VCaP (cell line): ENCODE measurements around the gene NINL.

Experiments
- H3K27ac ChIP-seq: fragments of 450-650 bp; 2 replicates; pipeline ENCODE4 v1.5.1; 2017
- TF ChIP-seq, protein P1 (sequence below): fragments of 450-650 bp; conservative IDR thresholded peaks from 2 replicates; pipeline ENCODE4 v1.5.1; 2017; ENCODE audit warnings: mild to moderate bottlenecking, moderate library complexity

The NINL gene

DNA sequence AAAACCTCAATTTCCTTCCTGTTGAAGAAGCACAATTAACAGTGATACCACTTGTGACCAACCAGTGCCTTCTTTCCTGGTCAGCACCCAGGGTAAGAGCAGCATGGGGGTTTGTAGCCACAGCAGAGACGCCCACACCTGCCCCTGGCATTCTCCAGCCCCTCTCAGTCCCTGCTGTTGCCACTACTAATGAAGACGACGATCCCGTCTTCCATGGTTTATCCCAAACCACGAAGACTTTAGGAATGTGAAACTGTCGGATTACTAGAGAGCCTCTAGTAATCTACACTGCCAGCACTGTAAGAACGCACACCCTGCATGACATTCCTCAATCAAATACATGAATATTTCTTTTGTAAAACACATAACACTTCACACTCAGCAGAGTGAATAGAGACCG is 117.9 kb downstream of the NINL start:
- no peak overlapping the region for H3K27ac ChIP-seq
- TF ChIP-seq, protein P1, sequence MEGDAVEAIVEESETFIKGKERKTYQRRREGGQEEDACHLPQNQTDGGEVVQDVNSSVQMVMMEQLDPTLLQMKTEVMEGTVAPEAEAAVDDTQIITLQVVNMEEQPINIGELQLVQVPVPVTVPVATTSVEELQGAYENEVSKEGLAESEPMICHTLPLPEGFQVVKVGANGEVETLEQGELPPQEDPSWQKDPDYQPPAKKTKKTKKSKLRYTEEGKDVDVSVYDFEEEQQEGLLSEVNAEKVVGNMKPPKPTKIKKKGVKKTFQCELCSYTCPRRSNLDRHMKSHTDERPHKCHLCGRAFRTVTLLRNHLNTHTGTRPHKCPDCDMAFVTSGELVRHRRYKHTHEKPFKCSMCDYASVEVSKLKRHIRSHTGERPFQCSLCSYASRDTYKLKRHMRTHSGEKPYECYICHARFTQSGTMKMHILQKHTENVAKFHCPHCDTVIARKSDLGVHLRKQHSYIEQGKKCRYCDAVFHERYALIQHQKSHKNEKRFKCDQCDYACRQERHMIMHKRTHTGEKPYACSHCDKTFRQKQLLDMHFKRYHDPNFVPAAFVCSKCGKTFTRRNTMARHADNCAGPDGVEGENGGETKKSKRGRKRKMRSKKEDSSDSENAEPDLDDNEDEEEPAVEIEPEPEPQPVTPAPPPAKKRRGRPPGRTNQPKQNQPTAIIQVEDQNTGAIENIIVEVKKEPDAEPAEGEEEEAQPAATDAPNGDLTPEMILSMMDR = no peak

DNA sequence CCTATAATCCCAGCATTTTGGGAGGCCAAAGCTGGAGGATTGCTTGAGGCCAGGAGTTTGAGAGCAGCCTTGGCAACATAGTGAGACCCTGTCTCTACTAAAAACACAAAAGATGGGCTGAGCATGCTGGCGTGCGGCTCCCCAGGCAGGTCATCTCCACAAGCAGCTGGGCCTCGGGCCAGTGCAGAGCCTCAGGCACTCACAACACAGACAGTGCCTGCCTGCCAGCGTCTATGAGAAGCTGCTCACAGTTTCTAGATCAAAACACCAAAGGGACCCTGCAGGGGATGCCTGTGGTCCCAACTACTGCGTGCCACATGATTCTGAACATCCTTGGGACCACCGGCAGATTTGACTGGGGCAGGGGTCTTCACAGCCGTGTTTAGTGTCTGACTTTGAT is 118.5 kb downstream of the NINL start:
- TF ChIP-seq, protein P1 = no peak

DNA sequence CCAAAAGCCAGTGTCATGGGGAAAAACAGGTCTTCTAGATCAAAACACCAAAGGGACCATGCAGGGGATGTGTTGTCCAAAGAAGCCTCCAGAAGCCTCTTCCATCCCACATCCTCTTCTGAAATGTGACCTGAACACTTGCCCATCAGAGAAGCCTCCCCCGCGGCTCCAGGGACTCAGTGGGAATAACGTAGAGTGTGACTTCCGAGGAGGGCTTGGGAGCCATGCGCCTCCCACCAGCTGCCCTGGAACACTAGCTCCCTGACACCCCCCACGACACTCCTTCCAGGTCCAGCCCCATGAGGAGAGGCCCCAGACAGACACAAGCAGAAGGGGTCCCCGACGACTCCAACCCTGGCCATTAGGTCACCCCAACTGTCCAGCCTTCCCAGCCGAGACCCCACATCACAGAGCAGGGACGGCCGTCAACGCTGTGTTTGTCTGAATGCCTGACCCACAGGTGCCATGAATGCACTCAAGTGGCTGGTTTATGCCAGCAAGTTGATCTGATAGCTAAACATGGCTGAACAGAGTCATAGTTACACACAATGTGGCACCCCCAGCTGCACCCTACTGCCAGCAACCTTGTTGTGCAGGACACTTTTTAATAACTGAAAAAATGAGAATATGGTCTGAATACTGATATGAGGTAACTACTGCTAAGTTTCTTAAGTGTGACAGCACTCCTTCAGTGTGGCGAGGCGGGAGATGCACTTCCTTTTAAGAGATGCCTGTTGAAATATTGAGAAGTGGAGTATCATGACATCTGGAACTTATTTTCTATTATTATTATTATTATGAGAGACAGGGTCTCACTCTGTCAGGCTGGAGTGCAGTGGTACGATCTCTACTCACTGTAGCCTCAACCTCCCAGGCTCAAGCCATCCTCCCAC is 119.8 kb downstream of the NINL start:
- H3K27ac ChIP-seq = no peak overlapping the region
- TF ChIP-seq, protein P1 = no peak

More for the DNA sequence above, 118.5 kb downstream of the NINL start:
- H3K27ac ChIP-seq = no peak overlapping the region

DNA sequence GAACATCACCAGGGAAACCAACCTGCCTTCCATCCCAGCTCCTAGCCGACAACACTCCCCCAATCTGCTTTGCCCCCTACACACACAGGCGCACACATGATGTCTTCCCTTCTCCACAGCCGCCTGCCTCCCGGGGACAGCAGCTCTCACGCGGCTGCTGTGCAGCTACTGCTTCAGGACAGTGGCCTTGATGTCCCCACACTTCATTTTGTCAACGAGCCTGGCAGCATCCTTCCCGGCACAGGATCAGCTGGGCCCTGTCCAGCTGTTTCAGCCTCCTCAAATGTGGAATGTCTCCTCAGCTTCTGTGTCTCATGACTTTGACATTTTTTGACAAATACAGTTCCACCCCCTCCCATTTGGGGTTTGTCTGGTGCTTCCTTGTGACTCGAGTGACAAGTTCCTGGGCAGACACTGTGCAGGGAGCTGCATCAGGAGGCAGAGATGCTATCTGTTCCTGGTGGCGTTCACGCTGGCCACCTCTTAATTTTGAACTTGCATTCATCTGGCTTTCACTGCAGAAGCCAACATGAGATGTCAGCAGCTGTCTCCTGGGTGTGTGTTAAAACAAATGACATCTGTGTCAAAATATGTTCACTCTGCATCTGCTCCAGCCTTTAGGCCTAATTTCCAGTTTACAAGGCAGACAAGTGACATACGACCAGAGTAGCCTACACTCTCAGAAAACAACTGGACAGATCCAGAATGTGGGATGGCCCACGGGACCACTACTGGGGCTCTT is 120.7 kb downstream of the NINL start:
- no peak overlapping the region for H3K27ac ChIP-seq

DNA sequence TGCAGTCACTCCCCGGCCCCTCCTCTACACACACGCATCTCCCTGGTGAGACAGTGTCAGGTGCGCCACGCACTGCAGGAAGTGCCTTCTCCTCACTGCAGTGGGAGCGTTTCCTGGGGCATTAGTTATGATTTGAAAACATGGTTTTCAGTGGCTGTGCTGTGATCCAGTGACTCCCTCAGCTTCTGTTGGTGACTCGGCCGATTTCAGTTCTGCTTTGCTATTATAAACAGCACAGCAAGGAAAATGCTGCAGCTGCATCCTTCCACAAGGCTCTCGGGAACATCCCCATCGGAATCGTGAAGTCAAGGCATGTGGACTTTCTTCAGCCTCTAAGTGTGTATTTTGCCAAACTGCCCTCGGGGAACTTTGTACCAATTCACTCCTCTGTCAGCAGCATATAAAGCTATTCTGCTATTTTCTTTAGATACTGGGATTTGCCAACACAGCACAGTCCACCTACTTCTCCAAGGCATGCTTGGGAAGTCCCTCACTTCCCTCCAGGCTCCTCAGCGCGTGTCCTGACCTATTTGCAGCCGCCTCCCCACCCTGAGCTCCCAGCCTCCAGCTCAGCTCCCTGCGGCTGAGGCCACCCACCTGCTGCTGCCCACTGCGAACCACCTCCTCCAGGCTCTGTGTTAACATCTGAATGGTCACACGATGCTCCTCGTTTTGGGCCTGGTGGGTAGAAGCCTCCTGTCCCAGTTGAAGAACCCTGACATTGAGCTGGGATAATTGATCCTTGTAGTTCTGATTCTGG is 123.4 kb downstream of the NINL start:
- TF ChIP-seq, protein P1 = no peak
- H3K27ac ChIP-seq = no peak overlapping the region

More for the DNA sequence above, 120.7 kb downstream of the NINL start:
- TF ChIP-seq, protein P1 = no peak

DNA sequence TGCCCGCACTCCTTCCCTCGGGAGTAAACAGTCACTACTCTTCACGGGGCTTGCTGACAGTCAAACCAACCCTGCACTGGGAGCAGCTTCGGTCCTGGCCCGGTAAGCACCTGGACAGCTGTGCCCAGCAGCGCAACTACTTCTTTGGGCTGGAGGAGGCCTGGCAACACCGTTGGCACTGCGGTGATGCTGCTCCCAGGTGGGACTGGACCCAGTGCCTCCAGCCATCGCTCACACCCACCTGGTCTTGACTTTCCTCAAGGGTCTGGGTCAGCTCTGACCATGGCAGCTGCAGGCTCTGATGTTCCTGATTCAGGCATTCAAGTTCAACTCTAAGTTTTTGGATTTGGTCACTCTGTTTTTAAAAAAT is 124.1 kb downstream of the NINL start:
- no peak overlapping the region for H3K27ac ChIP-seq
- TF ChIP-seq, protein P1 = no peak
